Activated CD4-positive, alpha-beta T cell treated with anti-CD3 and anti-CD28 coated beads, Interleukin-2, amount 10 ng/mL, durations not matched to agents 24 days and 14 days (primary cell): Measurements from ENCODE around the gene LIN9. TPM values are rescaled to one million over a fixed set of nuclear protein-coding genes. Genes with fewer than 3 reads are reported as not detected.

Experiments
- DNase-seq: peaks from one replicate; pipeline ENCODE4 v3.0.0; 2022
- H3K27ac Mint-ChIP-seq: one replicate; pipeline ENCODE4 v1.8.0; 2022; ENCODE audit warnings: mild to moderate bottlenecking, mixed read lengths
- H3K27me3 Mint-ChIP-seq: one replicate; pipeline ENCODE4 v1.8.0; 2022; ENCODE audit warnings: mixed read lengths
- H3K36me3 Mint-ChIP-seq: one replicate; pipeline ENCODE4 v1.8.0; 2022; ENCODE audit warnings: low read depth, mild to moderate bottlenecking, mixed read lengths
- H3K4me1 Mint-ChIP-seq: one replicate; pipeline ENCODE4 v1.8.0; 2021; ENCODE audit warnings: mixed read lengths
- H3K4me3 Mint-ChIP-seq: one replicate; pipeline ENCODE4 v1.8.0; 2022; ENCODE audit warnings: mild to moderate bottlenecking, moderate library complexity, mixed read lengths
- H3K9me3 Mint-ChIP-seq: one replicate; pipeline ENCODE4 v1.8.0; 2021; ENCODE audit warnings: mixed read lengths
- intact Hi-C: fragments of 100-400 bp; cut with micrococcal nuclease; formaldehyde crosslinking; loops from one replicate; pipeline ENCODE4 v1.15.1; 2023
- total RNA-seq: library from RNA; stranded (reverse); gene quantifications from 2 replicates; pipeline ENCODE4 v1.2.3, GENCODE V29; 2022

LIN9 gene
- total RNA-seq, 1 donor from 2014 or later, result 10.5 TPM

GRCh38 chr1:226309398-226310244, 657 bp upstream of the LIN9 start:
- Mint-ChIP-seq H3K36me3 (no peaks in the 10 kb centered on the region), H3K27ac (peak overlapping the region; percentile 74), H3K9me3 (peaks cover 4% of the 10 kb centered on the region), H3K4me3 (peak overlapping the region; percentile 84), H3K4me1 (peaks cover 29% of the 10 kb centered on the region), H3K27me3 (peaks cover 28% of the 10 kb centered on the region)
- no peak for DNase-seq
- intact Hi-C loops, result loop anchor here (2.0 to 5.0 kb wide), 4 partner anchors 98 to 307 kb away; partner anchors contain the start of genes ACBD3, H3-3A and PARP1

GRCh38 chr1:226308166-226308722, 720 bp downstream of the LIN9 start:
- peaks cover 14% of the 10 kb centered on the region for H3K27me3 Mint-ChIP-seq
- DNase-seq, result no peak
- intact Hi-C loops, result loop anchor here (2.0 to 5.0 kb wide), 4 partner anchors 99 to 306 kb away; partner anchors contain the start of genes ACBD3, H3-3A and PARP1
- no peaks in the 10 kb centered on the region for H3K9me3 Mint-ChIP-seq
- peak overlapping the region; percentile 91 for H3K4me3 Mint-ChIP-seq
- no peaks in the 10 kb centered on the region for H3K36me3 Mint-ChIP-seq
- peaks cover 32% of the 10 kb centered on the region for H3K4me1 Mint-ChIP-seq
- H3K27ac Mint-ChIP-seq, result peak overlapping the region; percentile 89

DNA sequence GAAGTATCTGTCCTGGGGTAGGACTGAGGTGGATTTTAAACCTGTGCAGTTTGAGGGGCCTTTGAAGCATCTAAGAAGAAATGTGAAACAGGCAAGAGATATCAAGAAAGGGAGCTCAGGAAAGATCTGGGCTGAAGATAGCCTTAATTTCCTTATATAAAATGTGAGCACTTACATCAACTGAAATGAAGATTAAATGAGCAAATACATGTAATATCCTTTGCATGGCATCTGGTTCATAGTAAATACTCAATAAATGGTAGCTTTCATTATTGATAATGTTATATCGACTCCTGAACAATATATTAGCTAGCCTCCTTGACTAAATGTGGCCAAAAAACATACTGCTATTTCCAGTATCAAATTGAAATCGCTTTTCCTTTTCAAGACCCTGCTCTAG, 2.5 kb downstream of the LIN9 start:
- no peak overlapping the region for H3K27ac Mint-ChIP-seq
- no peaks in the 10 kb centered on the region for H3K9me3 Mint-ChIP-seq
- no peaks in the 10 kb centered on the region for H3K36me3 Mint-ChIP-seq
- intact Hi-C loops, result loop anchor here (5.0 kb wide), 2 partner anchors 101 to 304 kb away; partner anchors contain the start of gene PARP1
- H3K4me3 Mint-ChIP-seq, result no peak overlapping the region
- DNase-seq, result no peak
- H3K27me3 Mint-ChIP-seq, result peaks cover 8% of the 10 kb centered on the region
- H3K4me1 Mint-ChIP-seq, result peaks cover 41% of the 10 kb centered on the region

GRCh38 chr1:226305184-226305583, 3.8 kb downstream of the LIN9 start:
- Mint-ChIP-seq H3K4me3 (no peak overlapping the region), H3K27me3 (peaks cover 5% of the 10 kb centered on the region), H3K9me3 (no peaks in the 10 kb centered on the region), H3K27ac (no peak overlapping the region), H3K36me3 (no peaks in the 10 kb centered on the region), H3K4me1 (peaks cover 39% of the 10 kb centered on the region)
- peak; percentile 13 for DNase-seq
- intact Hi-C loops, result loop anchor here (5.0 kb wide), 2 partner anchors 102 to 303 kb away; partner anchors contain the start of gene PARP1

GRCh38 chr1:226304291-226304955, 4.5 kb downstream of the LIN9 start:
- no peaks in the 10 kb centered on the region for H3K9me3 Mint-ChIP-seq
- no peaks in the 10 kb centered on the region for H3K27me3 Mint-ChIP-seq
- no peak overlapping the region for H3K4me3 Mint-ChIP-seq
- peaks cover 32% of the 10 kb centered on the region for H3K4me1 Mint-ChIP-seq
- no peak overlapping the region for H3K27ac Mint-ChIP-seq
- H3K36me3 Mint-ChIP-seq, result peaks cover 2% of the 10 kb centered on the region
- intact Hi-C loops, result no loop called here
- peak; percentile 42 for DNase-seq

GRCh38 chr1:226302731-226303130, 6.2 kb downstream of the LIN9 start:
- no peak overlapping the region for H3K4me3 Mint-ChIP-seq
- no peaks in the 10 kb centered on the region for H3K9me3 Mint-ChIP-seq
- intact Hi-C loops, result no loop called here
- peaks cover 27% of the 10 kb centered on the region for H3K4me1 Mint-ChIP-seq
- H3K27ac Mint-ChIP-seq, result no peak overlapping the region
- peak; percentile 31 for DNase-seq
- no peaks in the 10 kb centered on the region for H3K27me3 Mint-ChIP-seq
- peaks cover 7% of the 10 kb centered on the region for H3K36me3 Mint-ChIP-seq

GRCh38 chr1:226296911-226297310, 12.1 kb downstream of the LIN9 start:
- no peaks in the 10 kb centered on the region for H3K27me3 Mint-ChIP-seq
- H3K27ac Mint-ChIP-seq, result no peak overlapping the region
- intact Hi-C loops, result no loop called here
- no peaks in the 10 kb centered on the region for H3K4me1 Mint-ChIP-seq
- H3K36me3 Mint-ChIP-seq, result peaks cover 21% of the 10 kb centered on the region
- no peak overlapping the region for H3K4me3 Mint-ChIP-seq
- H3K9me3 Mint-ChIP-seq, result no peaks in the 10 kb centered on the region
- no peak for DNase-seq

DNA sequence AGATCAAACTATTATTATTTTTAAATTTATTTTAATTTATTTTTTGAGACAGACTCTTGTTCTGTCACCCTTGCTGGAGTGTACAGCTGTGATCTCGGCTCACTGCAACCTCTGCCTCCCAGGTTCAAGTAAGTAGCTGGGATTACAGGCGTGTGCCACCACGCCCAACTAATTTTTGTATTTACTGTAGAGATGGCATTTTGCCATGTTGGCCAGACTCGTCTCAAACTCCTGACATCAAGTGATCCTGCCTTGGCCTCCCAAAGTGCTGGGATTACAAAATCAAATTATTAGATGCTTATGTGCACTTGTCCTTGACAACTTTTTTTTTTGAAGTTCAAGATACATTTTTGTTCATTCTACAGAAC, 15.4 kb downstream of the LIN9 start:
- Mint-ChIP-seq H3K27me3 (no peaks in the 10 kb centered on the region), H3K4me3 (no peak overlapping the region), H3K9me3 (no peaks in the 10 kb centered on the region), H3K4me1 (no peaks in the 10 kb centered on the region), H3K36me3 (peaks cover 17% of the 10 kb centered on the region), H3K27ac (no peak overlapping the region)
- no peak for DNase-seq
- intact Hi-C loops, result no loop called here

- H3K27me3 Mint-ChIP-seq, result no peaks in the 10 kb centered on the region
- intact Hi-C loops, result no loop called here
- peaks cover 18% of the 10 kb centered on the region for H3K36me3 Mint-ChIP-seq
- DNase-seq, result no peak
- H3K9me3 Mint-ChIP-seq, result no peaks in the 10 kb centered on the region
- H3K4me1 Mint-ChIP-seq, result no peaks in the 10 kb centered on the region
- H3K4me3 Mint-ChIP-seq, result no peak overlapping the region
- no peak overlapping the region for H3K27ac Mint-ChIP-seq
Measured at GRCh38 chr1:226292874-226293552, 16.0 kb downstream of the LIN9 start.

DNA sequence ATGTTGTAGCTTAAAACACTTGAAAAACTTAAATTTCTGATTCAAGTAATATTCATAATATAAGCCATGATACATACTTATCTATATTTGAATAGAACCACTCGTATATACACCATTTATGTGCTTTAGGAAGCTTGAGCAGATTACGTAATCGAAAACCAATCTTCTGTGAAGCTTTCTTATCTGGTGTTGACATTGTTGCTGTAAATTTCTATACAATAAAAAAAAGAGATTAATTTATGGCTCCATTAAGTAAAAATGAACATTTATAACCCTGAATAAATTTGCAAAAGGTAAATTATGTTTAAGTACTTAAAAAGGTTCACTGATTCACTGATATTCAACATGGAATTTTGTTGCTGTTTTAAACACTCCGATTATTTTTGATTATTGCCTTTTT, 21.4 kb downstream of the LIN9 start:
- no peak overlapping the region for H3K4me3 Mint-ChIP-seq
- H3K27me3 Mint-ChIP-seq, result no peaks in the 10 kb centered on the region
- no peak overlapping the region for H3K27ac Mint-ChIP-seq
- peaks cover 16% of the 10 kb centered on the region for H3K36me3 Mint-ChIP-seq
- intact Hi-C loops, result no loop called here
- no peak for DNase-seq
- H3K4me1 Mint-ChIP-seq, result peaks cover 2% of the 10 kb centered on the region
- H3K9me3 Mint-ChIP-seq, result no peaks in the 10 kb centered on the region

DNA sequence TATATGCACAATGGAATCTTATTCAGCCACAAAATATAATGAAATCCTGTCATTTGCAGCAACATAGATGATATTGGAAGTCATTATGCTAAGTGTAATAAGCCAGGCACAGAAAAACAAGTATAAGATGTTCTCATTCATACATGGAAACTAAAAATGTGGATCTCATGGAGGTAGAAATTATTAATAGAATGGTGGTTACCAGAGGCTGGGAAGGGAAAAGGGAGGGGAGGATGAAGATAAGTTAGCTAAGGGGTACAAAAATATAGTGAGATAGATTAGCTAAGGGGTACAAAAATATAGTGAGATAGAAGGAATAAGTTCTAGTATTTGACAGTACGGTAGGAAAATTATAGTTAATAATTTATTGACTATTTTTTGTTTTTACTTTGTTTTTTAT, 27.9 kb downstream of the LIN9 start:
- Mint-ChIP-seq H3K4me1 (peaks cover 2% of the 10 kb centered on the region), H3K36me3 (peaks cover 15% of the 10 kb centered on the region), H3K27ac (no peak overlapping the region), H3K4me3 (no peak overlapping the region), H3K27me3 (no peaks in the 10 kb centered on the region), H3K9me3 (no peaks in the 10 kb centered on the region)
- DNase-seq, result no peak
- intact Hi-C loops, result no loop called here

DNA sequence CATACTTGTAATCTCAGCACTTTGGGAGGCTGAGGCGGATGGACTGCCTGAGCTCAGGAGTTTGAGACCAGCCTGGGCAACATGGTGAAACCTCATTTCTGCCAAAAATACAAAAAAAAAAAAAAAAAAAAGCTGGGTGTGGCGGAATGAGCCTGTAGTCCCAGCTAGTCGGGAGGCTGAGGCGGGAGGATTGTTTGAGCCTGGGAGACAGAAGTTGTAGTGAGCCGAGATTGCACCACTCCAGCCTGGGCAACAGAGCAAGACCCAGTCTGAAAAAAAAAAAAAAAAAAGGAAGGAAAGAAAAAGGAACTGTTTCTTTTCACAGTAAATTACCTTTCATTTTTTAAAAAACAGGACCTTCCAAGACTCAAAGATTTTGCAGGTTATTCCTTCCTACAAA, 29.5 kb downstream of the LIN9 start:
- H3K4me3 Mint-ChIP-seq, result no peak overlapping the region
- DNase-seq, result no peak
- no peak overlapping the region for H3K27ac Mint-ChIP-seq
- intact Hi-C loops, result no loop called here
- H3K36me3 Mint-ChIP-seq, result peaks cover 16% of the 10 kb centered on the region
- peaks cover 2% of the 10 kb centered on the region for H3K4me1 Mint-ChIP-seq
- no peaks in the 10 kb centered on the region for H3K9me3 Mint-ChIP-seq
- no peaks in the 10 kb centered on the region for H3K27me3 Mint-ChIP-seq

DNA sequence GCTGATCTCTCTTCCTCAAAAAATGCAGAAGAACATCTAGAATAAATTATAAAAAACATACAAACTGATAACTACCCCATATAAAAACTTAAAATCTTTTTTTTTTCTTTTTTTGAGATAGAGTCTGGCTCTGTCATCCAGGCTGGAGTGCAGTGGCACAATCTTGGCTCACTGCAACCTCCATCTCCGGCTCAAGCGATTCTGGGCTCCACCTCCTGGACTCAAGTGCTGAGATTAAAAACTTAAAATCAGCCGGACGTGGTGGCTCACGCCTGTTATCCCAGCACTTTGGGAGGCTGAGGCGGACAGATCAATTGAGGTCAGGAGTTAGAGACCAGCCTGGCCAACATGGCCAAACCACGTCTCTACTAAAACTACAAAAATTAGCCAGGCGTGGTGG, 31.1 kb downstream of the LIN9 start:
- Mint-ChIP-seq H3K4me3 (no peak overlapping the region), H3K9me3 (no peaks in the 10 kb centered on the region), H3K4me1 (peaks cover 2% of the 10 kb centered on the region), H3K27ac (no peak overlapping the region), H3K36me3 (peaks cover 14% of the 10 kb centered on the region), H3K27me3 (no peaks in the 10 kb centered on the region)
- intact Hi-C loops, result no loop called here
- no peak for DNase-seq
